PC-9 (cell line): ENCODE results near the gene AKAP8. TPM values are rescaled to one million over a fixed set of nuclear protein-coding genes. Genes with fewer than 3 reads are reported as not detected.

Source experiments
- BruUV-seq: library from RNA; stranded (reverse); fragments of 400-500 nt; replicated peaks from 2 replicates; lab custom pipeline; 2021; lab: Mats Ljungman, UMichigan
- CTCF ChIA-PET: fragments of 300-600 bp; sonication (Branson Sonifier 250); formaldehyde crosslinking; loops from one replicate; lab custom pipeline; 2022; ENCODE audit warnings: antibody characterized with exemption; lab: Charles Lee
- POLR2A ChIA-PET: fragments of 300-600 bp; sonication (Branson Sonifier 250); formaldehyde crosslinking; loops from one replicate; lab custom pipeline; 2022; ENCODE audit warnings: antibody characterized with exemption; ENCODE audit not compliant: unreplicated experiment; lab: Charles Lee
- DNase-seq, 2 experiments: peaks; one replicate each; pipeline versions ENCODE4 v3.0.0 to v3.0.0-alpha.2; 2015 to 2022; ENCODE audit warnings: mixed read lengths in 1 of 2
- H2AFZ ChIP-seq: fragments of 200-600 bp; sonication (generic); 2 replicates; pipeline ENCODE4 v1.8.1; 2017; ENCODE audit warnings: antibody characterized with exemption
- H3F3A ChIP-seq: fragments of 200-600 bp; sonication (generic); 2 replicates; pipeline ENCODE4 v1.8.1; 2017; ENCODE audit warnings: antibody characterized with exemption, mild to moderate bottlenecking, low read depth; ENCODE audit not compliant: insufficient read depth
- H3K27ac ChIP-seq: fragments of 200-600 bp; sonication (generic); 2 replicates; pipeline ENCODE4 v1.6.1; 2016; ENCODE audit warnings: mixed run types
- H3K27me3 ChIP-seq: fragments of 200-600 bp; sonication (generic); 2 replicates; pipeline ENCODE4 v1.6.1; 2016; ENCODE audit warnings: low read depth, mixed run types; ENCODE audit not compliant: insufficient read depth
- H3K36me3 ChIP-seq: fragments of 200-600 bp; sonication (generic); 2 replicates; pipeline ENCODE4 v1.6.1; 2016; ENCODE audit warnings: low read depth, mixed run types
- H3K4me1 ChIP-seq: fragments of 200-600 bp; sonication (generic); replicated peaks from 2 replicates; pipeline ENCODE4 v1.6.1; 2016; ENCODE audit warnings: mixed run types; ENCODE audit not compliant: insufficient read depth
- H3K4me2 ChIP-seq: fragments of 200-600 bp; sonication (generic); 2 replicates; pipeline ENCODE4 v1.6.1; 2017; ENCODE audit warnings: mixed run types
- H3K4me3 ChIP-seq: fragments of 200-600 bp; sonication (generic); 2 replicates; pipeline ENCODE4 v1.6.1; 2016; ENCODE audit warnings: mixed run types
- H3K79me2 ChIP-seq: fragments of 200-600 bp; sonication (generic); 2 replicates; pipeline ENCODE4 v1.6.1; 2017; ENCODE audit warnings: low read depth, mixed run types
- H3K9me2 ChIP-seq: fragments of 200-600 bp; sonication (generic); 2 replicates; pipeline ENCODE4 v1.8.1; 2017; ENCODE audit warnings: mild to moderate bottlenecking; ENCODE audit not compliant: insufficient read depth
- H3K9me3 ChIP-seq: fragments of 200-600 bp; sonication (generic); 2 replicates; pipeline ENCODE4 v1.8.1; 2016; ENCODE audit warnings: low read depth; ENCODE audit not compliant: insufficient read depth
- H4K20me1 ChIP-seq: fragments of 200-600 bp; sonication (generic); 2 replicates; pipeline ENCODE4 v1.8.1; 2017; ENCODE audit not compliant: insufficient read depth
- CTCF ChIP-seq: fragments of 200-600 bp; sonication (generic); conservative IDR thresholded peaks from 2 replicates; pipeline ENCODE4 v1.6.1; 2017; ENCODE audit warnings: mixed run types, antibody characterized with exemption, mild to moderate bottlenecking, moderate library complexity
- EZH2 ChIP-seq: fragments of 200-600 bp; sonication (generic); IDR thresholded peaks from 2 replicates; pipeline ENCODE4 v1.8.0; 2017; ENCODE audit warnings: antibody characterized with exemption, low read depth
- intact Hi-C: fragments of 100-400 bp; cut with micrococcal nuclease; formaldehyde crosslinking; loops from one replicate; pipeline ENCODE4 v1.10.0; 2022; ENCODE audit not compliant: unreplicated experiment
- total RNA-seq: library from RNA; stranded (reverse); gene quantifications from 2 replicates; pipeline ENCODE4 v1.2.3, GENCODE V29; 2021

Gene AKAP8
- total RNA-seq, 1 experiment from 2014 or later: 43.4 TPM

DNA sequence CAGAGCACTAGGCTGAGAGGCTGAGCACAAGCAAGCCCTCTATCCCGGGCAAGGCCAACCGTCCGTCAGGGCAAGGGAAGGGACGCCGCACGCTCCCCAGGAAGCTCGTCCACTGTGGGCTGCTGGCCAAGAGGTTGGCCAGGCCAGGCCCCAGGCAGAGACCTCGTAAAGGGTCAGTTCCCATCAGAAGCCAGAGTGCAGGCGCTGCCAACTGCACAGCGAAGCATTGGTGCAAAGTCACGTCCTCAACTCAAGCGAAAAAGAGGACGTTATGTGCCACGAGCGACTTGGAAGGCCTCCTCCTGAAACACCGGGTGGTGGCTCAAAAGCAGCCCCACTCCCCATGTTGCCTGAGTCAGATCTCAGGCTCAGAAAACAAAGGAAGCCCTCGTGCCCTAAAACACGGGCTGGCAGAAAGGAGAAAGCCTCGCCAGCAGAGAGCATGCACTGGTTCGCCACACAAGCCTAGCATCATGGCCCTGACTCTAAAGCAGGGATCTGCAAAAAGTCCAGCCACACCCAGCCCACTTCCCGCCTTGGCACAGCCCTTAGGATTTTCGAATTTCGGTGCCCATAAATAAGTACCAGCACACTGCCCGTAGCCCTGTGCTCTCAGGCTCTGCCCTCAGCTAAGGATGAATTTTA lies 4.7 kb downstream of the AKAP8 start:
- Histone ChIP-seq H3K79me2 (peaks cover 81% of the 10 kb centered on the region), H2AFZ (no peak overlapping the region), H3K9me3 (no peaks in the 10 kb centered on the region), H3K9me2 (no peaks in the 10 kb centered on the region), H3K4me2 (no peak overlapping the region), H3K27me3 (no peaks in the 10 kb centered on the region), H3K4me3 (no peak overlapping the region), H3K36me3 (peaks cover 25% of the 10 kb centered on the region; the same call in 1 of the 2 replicates), H3K27ac (no peak overlapping the region), H4K20me1 (peaks cover 67% of the 10 kb centered on the region), H3K4me1 (peaks cover 13% of the 10 kb centered on the region), H3F3A (peaks cover 18% of the 10 kb centered on the region; the same call in 1 of the 2 replicates)
- TF ChIP-seq CTCF (no peak), EZH2 (no peak)
- CTCF ChIA-PET: no interaction called here
- no TSS peak for BruUV-seq
- POLR2A ChIA-PET: no interaction called here
- no peak for DNase-seq
- intact Hi-C loops: no loop called here

- no peaks in the 10 kb centered on the region for H3K27me3 ChIP-seq
- no peak overlapping the region for H3K4me2 ChIP-seq
- TF ChIP-seq EZH2 (no peak), CTCF (no peak)
- no peaks in the 10 kb centered on the region for H3K9me2 ChIP-seq
- no peak for DNase-seq
- ChIA-PET POLR2A (no interaction called here), CTCF (no interaction called here)
- peaks cover 79% of the 10 kb centered on the region for H3K79me2 ChIP-seq
- no peaks in the 10 kb centered on the region for H3K9me3 ChIP-seq
- no peak overlapping the region for H3K4me3 ChIP-seq
- H3K4me1 ChIP-seq: peaks cover 13% of the 10 kb centered on the region
- peaks cover 25% of the 10 kb centered on the region; the same call in 1 of the 2 replicates for H3K36me3 ChIP-seq
- H3F3A ChIP-seq: peaks cover 18% of the 10 kb centered on the region; the same call in 1 of the 2 replicates
- H4K20me1 ChIP-seq: peaks cover 67% of the 10 kb centered on the region
- H2AFZ ChIP-seq: no peak overlapping the region
- intact Hi-C loops: no loop called here
- no TSS peak for BruUV-seq
- H3K27ac ChIP-seq: no peak overlapping the region
Observed at GRCh38 chr19:15374105-15374651, 5.4 kb downstream of the AKAP8 start.

DNA sequence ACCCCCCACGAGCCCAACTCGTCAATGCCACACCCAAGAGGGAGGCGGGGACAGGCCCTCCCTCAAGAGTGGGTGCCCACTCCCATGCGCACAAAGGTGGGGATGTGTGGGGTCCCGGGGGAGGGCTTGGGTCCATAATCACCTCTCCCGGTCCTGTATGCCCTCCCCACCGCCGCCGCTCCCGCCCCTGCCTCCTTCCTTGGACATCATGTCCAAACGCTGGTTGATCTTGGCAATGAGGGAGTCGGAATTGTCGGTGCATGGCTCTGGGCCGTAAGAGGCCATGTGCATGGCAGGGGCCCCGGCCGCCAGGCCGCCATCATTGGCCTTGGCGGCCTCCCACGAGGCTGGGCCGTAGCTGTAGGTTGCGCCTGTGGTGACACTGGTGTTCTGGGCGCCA lies 5.9 kb downstream of the AKAP8 start:
- H3K36me3 ChIP-seq: peaks cover 30% of the 10 kb centered on the region; the same call in 1 of the 2 replicates
- peaks cover 74% of the 10 kb centered on the region for H3K79me2 ChIP-seq
- peaks cover 16% of the 10 kb centered on the region; the same call in 1 of the 2 replicates for H3F3A ChIP-seq
- no peaks in the 10 kb centered on the region for H3K27me3 ChIP-seq
- H3K9me3 ChIP-seq: no peaks in the 10 kb centered on the region
- ChIA-PET POLR2A (no interaction called here), CTCF (no interaction called here)
- no peak overlapping the region for H3K4me2 ChIP-seq
- TF ChIP-seq CTCF: no peak
- no peak for TF ChIP-seq EZH2
- no peak overlapping the region for H3K4me3 ChIP-seq
- no peaks in the 10 kb centered on the region for H3K9me2 ChIP-seq
- no TSS peak for BruUV-seq
- H2AFZ ChIP-seq: no peak overlapping the region
- intact Hi-C loops: no loop called here
- H3K27ac ChIP-seq: no peak overlapping the region
- H4K20me1 ChIP-seq: peaks cover 67% of the 10 kb centered on the region
- peaks cover 13% of the 10 kb centered on the region for H3K4me1 ChIP-seq
- DNase-seq: no peak
